RKO (cell line): ENCODE data around the gene DCDC1.
A peak's percentile ranks its signal among the peaks of the same experiment; 100 is the strongest.
"Not testable (repeated sequence)": the region's sequence is repeated elsewhere in the genome, so short reads cannot be mapped to it uniquely, and the experiment has no call there.

Source experiments
- DNase-seq: peaks from one replicate; pipeline ENCODE4 v3.0.0-alpha.2; 2016; ENCODE audit warnings: low spot score

Gene DCDC1

GRCh38 chr11:30990625-30991296 lies 378.8 kb downstream of the DCDC1 start:
- no peak for DNase-seq

DNA sequence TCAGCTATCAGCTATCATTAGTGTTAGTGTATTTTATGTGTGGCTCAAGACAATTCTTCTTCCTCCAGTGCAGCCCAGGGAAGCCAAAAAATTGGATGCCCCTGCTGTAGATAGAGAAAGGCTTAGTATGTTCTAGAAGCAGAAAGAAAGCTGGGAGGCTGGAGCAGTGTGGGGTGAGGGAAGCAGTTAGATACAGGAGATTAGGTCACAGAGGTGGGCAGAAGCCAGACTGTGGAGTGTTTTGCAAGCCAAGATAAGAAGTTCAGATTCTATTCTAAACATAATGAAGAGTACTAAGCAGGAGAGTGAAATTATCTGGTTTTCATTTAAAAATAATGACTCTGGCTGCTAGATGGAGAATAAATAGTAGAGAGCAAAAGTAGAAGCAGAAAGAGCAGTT lies 381.7 kb downstream of the DCDC1 start:
- DNase-seq = no peak

DNA sequence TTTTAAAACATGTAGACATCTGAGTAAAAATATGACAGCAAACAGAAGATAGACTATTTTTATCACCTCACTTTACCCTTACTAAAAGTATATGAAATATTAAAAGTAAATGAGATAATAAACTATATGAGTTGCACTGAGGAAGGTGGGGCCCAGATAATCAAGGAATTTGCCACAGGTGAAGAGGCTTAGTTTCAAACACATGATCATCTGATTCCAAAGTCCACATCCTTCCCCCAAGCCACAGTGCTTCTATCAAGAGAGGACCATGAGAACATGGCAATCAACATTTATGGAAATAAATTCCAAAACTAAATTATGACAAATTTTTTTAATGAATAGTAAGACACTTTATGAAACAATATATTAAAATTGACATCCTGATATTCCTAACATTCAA lies 384.0 kb downstream of the DCDC1 start:
- DNase-seq = no peak

DNA sequence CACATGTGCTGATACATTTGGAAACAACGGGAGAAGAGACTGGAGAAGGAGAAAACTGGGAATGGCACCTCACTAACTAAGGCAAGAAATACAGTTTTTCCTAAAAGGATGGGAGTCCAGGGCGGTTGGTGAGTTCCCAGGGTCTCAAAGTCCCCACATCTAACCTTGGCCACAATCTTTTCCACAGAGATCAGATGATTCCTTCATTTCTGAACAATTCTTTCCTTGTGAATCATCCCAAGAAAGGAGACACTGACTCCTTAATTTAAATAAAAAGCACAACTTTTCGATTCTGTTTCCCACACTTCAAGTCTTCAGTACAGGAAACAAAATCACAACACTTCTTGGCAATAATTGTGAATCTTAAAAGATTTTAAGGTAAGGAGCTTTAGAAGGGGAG lies 384.7 kb downstream of the DCDC1 start:
- no peak for DNase-seq

GRCh38 chr11:30984442-30984816 lies 385.1 kb downstream of the DCDC1 start:
- DNase-seq = peak; percentile 62

DNA sequence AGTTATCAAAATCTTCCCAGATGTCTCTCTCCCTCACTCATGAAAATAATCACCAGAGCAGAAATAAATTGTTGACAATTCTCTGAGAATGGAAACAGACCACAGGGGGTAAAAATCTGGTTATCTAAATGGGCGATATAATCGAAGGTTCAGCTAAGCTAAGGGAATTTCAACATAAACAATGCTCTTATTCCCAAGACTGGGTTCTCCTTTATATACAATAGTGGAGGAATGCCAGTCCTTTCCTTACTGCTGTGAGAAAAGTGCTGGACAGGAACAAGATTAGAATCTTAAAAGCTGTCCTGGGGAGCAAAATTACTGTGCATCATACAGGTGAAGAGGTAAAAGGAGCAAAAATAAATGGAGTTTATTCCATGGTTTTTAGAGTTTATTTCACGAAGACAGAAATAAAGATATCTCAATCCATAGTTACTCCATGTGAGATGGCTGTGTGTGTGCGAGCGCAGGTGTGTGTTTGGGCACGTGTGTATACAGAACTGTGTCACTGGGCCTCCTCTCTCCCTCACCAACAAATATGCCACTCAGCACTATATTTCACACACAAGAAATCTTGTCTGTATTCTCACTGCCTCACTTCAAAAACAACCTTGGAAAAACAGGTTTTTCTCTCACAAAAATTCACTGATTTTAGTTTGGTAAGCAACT lies 385.6 kb downstream of the DCDC1 start:
- DNase-seq = no peak

GRCh38 chr11:30983143-30983542 lies 386.4 kb downstream of the DCDC1 start:
- DNase-seq = no peak

GRCh38 chr11:30967579-30967978 lies 402.0 kb downstream of the DCDC1 start:
- DNase-seq = no peak

- DNase-seq = peak; percentile 72
Observed at GRCh38 chr11:30960387-30960992, 409.0 kb downstream of the DCDC1 start.

DNA sequence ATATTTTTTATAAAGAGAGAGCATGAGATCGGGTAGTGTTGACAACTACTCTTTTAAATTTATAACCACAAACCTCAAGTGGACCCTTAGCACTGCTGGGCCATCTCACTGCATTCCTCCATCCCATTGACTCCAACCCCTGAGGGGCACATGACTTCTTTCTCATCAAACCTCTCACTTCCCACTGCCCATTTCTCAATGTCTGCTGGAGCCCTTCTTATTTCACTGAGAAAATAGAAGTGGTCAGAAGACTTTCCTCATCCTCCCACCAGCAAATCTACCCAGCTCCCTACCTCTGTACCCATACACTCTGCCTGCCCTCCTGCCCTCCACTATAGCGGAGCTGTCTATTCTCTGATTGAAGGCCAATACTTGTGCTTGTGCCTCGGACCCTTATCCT lies 412.8 kb downstream of the DCDC1 start:
- no peak for DNase-seq

GRCh38 chr11:30949838-30950237 lies 419.7 kb downstream of the DCDC1 start:
- DNase-seq = no peak

- not testable (repeated sequence) for DNase-seq
Observed at GRCh38 chr11:30947715-30948114, 421.8 kb downstream of the DCDC1 start.

DNA sequence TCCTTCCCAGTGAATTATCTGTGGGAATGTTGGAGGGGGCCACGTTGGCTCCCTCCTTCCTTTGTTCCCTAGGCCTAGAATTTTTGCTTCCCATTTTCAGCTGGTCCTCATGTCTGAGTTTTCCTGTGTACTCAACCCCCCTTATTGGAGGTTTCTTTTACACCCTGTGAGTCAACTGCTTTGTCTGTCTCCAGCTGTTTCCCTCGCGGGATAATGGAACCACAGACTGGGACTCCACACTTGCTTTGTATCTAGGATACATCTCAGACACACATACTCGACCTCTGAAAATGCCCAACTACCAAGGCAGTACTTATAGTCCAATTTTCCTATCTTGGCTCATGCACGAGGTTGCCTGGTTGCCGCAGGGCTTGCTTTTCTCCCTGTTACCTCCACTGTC lies 430.7 kb downstream of the DCDC1 start:
- DNase-seq = no peak

DNA sequence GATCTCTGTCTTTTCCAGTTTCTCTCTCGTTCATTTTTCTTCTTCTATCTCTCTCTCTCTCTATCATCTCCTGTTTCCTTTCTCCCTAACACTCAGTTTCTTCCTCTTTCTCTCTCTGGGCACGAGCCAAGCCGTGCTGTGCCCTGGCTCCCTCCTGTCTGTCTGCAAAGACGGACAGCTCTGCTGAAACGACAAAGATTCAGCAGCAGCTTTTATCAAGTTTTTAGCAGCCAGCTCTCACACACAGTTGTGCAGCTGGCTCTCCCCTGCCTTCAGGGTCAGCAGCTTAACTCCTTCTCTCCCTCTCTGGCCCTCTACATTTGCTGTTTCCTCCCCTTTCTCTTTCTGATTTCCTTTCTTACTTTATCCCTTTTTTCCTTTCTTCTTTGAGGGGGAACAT lies 431.4 kb downstream of the DCDC1 start:
- DNase-seq = no peak

DNA sequence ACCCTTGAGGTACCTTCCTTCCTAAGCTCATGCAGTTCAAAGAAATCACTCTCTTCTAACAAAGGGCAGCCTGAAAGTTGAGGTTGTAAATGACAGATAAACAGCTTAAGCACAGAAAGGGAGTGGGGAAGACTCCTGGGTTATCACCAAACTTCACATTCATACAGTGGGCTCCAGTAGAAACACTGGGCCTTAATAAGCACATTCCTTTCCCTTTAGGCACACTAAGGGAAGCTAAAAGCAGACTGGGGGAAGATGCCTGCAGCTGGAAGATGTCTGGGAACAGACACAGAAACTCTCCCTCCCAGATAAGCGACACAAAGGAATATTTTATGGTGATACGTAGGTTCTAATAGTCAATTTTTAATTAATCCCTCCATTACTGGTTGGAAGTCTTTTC lies 433.0 kb downstream of the DCDC1 start:
- DNase-seq = no peak

DNA sequence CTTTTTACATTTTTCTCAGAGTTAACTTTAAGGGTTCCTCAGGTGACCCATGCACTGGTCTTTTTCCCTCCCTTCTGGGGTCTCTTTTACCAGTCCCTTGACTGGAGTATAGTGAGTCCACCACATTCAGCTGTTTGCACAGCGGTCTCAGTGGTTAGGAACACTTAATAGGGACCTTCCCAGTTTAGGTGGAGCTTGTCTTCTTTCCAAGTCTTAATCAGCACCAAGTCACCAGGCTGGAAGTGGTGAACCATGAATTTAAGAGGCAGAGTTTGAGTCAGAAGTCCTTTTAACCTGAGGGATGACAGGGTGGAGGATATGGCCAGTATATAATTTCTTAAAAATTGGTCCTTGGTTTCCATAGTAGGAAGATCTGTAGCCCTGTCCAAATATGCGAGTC lies 433.7 kb downstream of the DCDC1 start:
- peak; percentile 5 for DNase-seq

- no peak for DNase-seq
Observed at GRCh38 chr11:30926130-30926529, 443.4 kb downstream of the DCDC1 start.

GRCh38 chr11:30921811-30922210 lies 447.7 kb downstream of the DCDC1 start:
- DNase-seq = peak; percentile 16

DNA sequence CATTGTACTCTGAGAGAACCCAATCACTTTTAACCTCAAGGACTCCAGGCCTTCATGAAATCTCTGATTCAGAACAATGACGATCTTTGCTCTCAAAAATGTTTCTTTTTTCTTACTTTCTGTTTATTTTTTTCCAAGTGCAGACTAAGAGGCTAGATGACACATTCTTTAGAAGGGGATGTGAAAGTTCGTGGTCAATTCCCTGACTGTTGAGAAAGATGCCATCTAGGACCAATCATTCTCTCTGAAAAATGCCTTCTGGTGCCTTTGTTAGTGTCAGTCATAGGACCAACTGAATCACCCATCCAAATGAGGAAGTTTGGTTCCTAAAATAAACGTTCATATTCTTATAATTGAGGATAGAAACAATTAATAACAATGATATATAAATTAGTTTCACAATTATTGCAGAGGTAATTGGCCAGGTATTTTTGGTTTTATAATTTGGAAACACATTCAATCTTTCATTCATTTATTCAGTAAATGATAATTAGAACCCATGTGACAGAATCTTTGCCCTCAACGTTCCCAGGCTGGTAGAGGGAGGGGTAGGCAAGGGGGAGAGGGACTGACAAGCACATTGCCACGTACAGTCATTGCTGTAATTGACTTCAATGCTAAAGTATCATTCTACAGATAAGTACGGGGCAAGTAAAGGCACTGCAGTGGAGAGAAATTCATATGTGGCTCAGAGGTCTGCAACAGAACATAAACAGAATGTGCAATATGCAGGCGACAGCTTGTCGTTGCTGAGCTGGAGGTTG lies 450.0 kb downstream of the DCDC1 start:
- DNase-seq = no peak

GRCh38 chr11:30917859-30918478 lies 451.6 kb downstream of the DCDC1 start:
- peak; percentile 51 for DNase-seq

- no peak for DNase-seq
Observed at GRCh38 chr11:30917266-30917665, 452.3 kb downstream of the DCDC1 start.

GRCh38 chr11:30916764-30917163 lies 452.8 kb downstream of the DCDC1 start:
- no peak for DNase-seq
